Breast epithelium (tissue), 4 donors: Measurements from ENCODE around the gene YES1. TPM values are rescaled to one million over a fixed set of nuclear protein-coding genes. Genes with fewer than 3 reads are reported as not detected.

Experiments used
- DNase-seq, 2 donors: peaks; one replicate each; pipeline ENCODE4 v3.0.0-alpha.2; 2019; ENCODE audit warnings: low spot score in 2 of 2
- H3K27ac ChIP-seq, 2 donors: fragments of 200-600 bp; sonication (generic) in 1 of 2; one replicate each; pipeline ENCODE4 v1.5.1; 2016 to 2019; ENCODE audit warnings: mild to moderate bottlenecking in 1 of 2
- H3K27me3 ChIP-seq, 2 donors: fragments of 200-600 bp; sonication (generic) in 1 of 2; one replicate each; pipeline versions ENCODE4 v1.5.1 to v1.6.0; 2017 to 2019; ENCODE audit warnings: control low read depth in 1 of 2, mild to moderate bottlenecking in 1 of 2
- H3K36me3 ChIP-seq: fragments of 200-600 bp; one replicate; pipeline ENCODE4 v1.5.1; 2019
- H3K4me1 ChIP-seq, 2 donors: fragments of 200-600 bp; sonication (generic); one replicate each; pipeline ENCODE4 v1.5.1; 2016 to 2019; ENCODE audit warnings: control low read depth in 1 of 2
- H3K4me3 ChIP-seq, 3 donors: fragments of 200-600 bp; sonication (generic); 1 replicate in 2 of 3; 2 replicates in 1 of 3; pipeline ENCODE4 v1.5.1; 2016 to 2019; ENCODE audit warnings: mild to moderate bottlenecking in 3 of 3, moderate library complexity in 2 of 3
- H3K9me3 ChIP-seq, 2 donors: fragments of 200-600 bp; sonication (generic) in 1 of 2; one replicate each; pipeline ENCODE4 v1.5.1; 2016 to 2019; ENCODE audit warnings: control low read depth in 1 of 2
- POLR2A ChIP-seq: fragments of 450-650 bp; IDR thresholded peaks from one replicate; pipeline ENCODE4 v1.6.1; 2016; ENCODE audit warnings: antibody characterized with exemption, mild to moderate bottlenecking, moderate library complexity
- POLR2AphosphoS5 ChIP-seq, 3 donors: sonication (generic); formaldehyde crosslinking; IDR thresholded peaks; one replicate each; pipeline ENCODE4 v1.6.1; 2017; ENCODE audit warnings: antibody characterized with exemption in 3 of 3
- intact Hi-C: fragments of 100-400 bp; cut with DNase I; formaldehyde crosslinking; loops from one replicate; pipeline ENCODE4 v1.15.1; 2023; ENCODE audit warnings: low total_unique reads
- total RNA-seq, 3 donors: library from RNA; depleted of rRNA; stranded (reverse); fragments of >200 nt; gene quantifications; one replicate each; pipeline ENCODE4 v1.1.0, GENCODE V29; 2016
- TF ChIP-seq, protein P1 (sequence below), 3 donors: fragments of 450-650 bp; IDR thresholded peaks; one replicate each; pipeline ENCODE4 v1.5.1; 2016 to 2017; ENCODE audit warnings: antibody characterized with exemption in 3 of 3, mild to moderate bottlenecking in 3 of 3, moderate library complexity in 3 of 3

YES1 gene
- total RNA-seq, 3 donors from 2014 or later, result 108 to 150 (median 136) TPM

DNA sequence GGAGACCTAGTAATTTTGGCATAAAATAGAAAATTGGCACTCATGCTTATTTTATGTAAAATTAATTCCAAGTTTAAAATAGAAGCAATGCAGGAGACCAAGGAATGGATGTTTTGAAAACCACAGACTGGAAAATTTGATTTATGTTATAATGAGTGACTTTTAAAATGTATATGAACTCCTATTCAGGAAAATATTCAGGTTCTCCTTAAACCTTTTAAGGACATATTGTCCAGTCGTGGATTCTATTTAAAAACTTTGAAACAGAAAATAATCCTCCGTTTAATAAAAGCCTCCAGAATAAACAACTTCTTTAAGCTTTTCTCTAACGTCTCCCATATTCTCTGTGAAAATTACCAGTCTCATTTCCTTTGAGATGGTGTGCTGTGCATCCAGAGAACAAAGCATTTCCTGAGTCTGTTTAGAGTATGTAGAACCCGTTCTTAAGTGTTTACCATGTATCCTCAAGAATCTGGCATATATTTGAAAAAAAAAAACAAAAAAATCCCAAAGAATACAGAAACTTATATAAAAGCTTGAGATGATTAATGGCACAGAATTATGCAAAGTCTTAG is 8.6 kb upstream of the YES1 start:
- no peak for TF ChIP-seq POLR2A
- TF ChIP-seq POLR2AphosphoS5 (IDR thresholded peaks at IDR 0.05), result no peak
- TF ChIP-seq, protein P1, sequence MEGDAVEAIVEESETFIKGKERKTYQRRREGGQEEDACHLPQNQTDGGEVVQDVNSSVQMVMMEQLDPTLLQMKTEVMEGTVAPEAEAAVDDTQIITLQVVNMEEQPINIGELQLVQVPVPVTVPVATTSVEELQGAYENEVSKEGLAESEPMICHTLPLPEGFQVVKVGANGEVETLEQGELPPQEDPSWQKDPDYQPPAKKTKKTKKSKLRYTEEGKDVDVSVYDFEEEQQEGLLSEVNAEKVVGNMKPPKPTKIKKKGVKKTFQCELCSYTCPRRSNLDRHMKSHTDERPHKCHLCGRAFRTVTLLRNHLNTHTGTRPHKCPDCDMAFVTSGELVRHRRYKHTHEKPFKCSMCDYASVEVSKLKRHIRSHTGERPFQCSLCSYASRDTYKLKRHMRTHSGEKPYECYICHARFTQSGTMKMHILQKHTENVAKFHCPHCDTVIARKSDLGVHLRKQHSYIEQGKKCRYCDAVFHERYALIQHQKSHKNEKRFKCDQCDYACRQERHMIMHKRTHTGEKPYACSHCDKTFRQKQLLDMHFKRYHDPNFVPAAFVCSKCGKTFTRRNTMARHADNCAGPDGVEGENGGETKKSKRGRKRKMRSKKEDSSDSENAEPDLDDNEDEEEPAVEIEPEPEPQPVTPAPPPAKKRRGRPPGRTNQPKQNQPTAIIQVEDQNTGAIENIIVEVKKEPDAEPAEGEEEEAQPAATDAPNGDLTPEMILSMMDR (IDR thresholded peaks at IDR 0.05), result no peak
- Histone ChIP-seq H3K9me3 (no peaks in the 10 kb centered on the region), H3K27ac (no peak overlapping the region), H3K4me1 (no peaks in the 10 kb centered on the region), H3K36me3 (no peaks in the 10 kb centered on the region), H3K27me3 (no peaks in the 10 kb centered on the region), H3K4me3 (no peak overlapping the region)
- no peak for DNase-seq
- intact Hi-C loops, result no loop called here

DNA sequence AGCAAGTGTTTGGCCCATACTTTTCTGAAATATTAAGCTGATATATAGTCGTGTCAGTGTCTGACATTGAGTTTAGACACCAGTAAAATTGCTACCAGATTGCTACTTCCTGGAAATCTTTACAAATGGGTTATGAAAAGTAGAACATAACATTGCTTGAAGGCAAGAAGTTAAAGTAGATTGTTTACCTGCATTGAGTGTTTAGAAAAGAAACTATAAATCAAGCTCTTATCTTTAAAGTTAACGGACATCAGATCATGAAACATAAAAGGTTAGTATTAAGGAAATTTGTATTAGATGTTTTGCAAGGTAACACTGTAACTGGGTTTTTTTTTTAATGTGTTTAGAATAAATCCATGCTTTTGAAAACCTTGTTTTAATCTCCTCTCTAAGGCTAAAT is 4.8 kb upstream of the YES1 start:
- TF ChIP-seq, protein P1 (IDR thresholded peaks at IDR 0.05), result no peak
- TF ChIP-seq POLR2A (no peak), POLR2AphosphoS5 (IDR thresholded peaks at IDR 0.05) (no peak)
- intact Hi-C loops, result no loop called here

DNA sequence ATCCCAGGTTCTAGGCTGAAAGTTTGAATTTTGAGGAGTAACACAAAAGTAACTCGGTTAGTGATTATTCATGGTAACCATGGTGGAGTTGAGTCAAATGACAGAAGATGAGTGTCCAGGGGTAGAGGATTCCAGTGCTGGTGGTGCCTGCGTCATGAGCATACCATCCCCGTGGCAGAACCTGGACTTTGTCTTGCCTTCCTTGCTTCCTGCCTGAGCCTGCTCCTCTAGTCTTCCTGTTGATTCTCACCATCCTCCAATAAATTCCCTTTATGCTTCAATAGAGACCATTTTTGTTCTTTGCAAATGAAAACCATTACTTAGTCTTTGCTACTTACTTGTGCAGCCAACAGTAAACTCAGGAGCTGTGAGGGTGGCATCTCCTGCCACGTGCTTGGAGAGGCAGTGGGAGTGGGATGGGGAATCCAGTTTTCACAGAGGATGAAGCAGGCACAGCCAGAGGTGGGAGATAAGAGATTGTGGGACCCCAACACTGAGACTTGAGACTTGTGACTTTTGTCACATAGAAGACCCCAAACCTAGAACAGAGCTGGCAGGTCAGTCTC is 4.1 kb upstream of the YES1 start:
- no peak overlapping the region for H3K27ac ChIP-seq
- TF ChIP-seq POLR2A (no peak), POLR2AphosphoS5 (IDR thresholded peaks at IDR 0.05) (no peak)
- TF ChIP-seq, protein P1 (IDR thresholded peaks at IDR 0.05), result no peak

More for the DNA sequence above, 4.8 kb upstream of the YES1 start:
- H3K27ac ChIP-seq, result no peak overlapping the region
- no peaks in the 10 kb centered on the region for H3K36me3 ChIP-seq
- H3K27me3 ChIP-seq, result no peaks in the 10 kb centered on the region
- H3K4me1 ChIP-seq, result no peaks in the 10 kb centered on the region
- DNase-seq, result no peak
- H3K9me3 ChIP-seq, result no peaks in the 10 kb centered on the region
- H3K4me3 ChIP-seq, result no peak overlapping the region

DNA sequence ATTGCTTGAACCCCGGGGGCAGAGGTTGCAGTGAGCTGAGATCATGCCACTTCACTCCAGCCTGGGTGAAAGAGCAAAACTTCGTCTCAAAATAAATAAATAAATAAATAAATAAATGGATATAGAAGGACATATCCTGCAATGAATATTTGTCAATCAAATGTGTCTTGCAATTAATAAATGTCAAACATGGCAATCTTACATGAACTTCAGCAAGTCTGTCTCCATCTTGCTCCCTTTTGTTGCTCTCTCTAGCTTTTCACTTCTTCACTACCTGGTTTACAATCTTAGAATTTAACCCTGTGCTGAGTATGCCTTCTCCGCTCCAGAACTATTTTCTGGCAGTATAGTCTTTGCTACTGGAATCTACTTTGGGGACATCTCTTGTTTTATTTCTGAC is 3.3 kb upstream of the YES1 start:
- H3K27ac ChIP-seq, result no peak overlapping the region
- H3K36me3 ChIP-seq, result no peaks in the 10 kb centered on the region
- intact Hi-C loops, result no loop called here
- H3K9me3 ChIP-seq, result no peaks in the 10 kb centered on the region
- no peak overlapping the region for H3K4me3 ChIP-seq
- DNase-seq, result no peak
- H3K27me3 ChIP-seq, result no peaks in the 10 kb centered on the region
- TF ChIP-seq POLR2AphosphoS5 (IDR thresholded peaks at IDR 0.05), result no peak
- TF ChIP-seq, protein P1 (IDR thresholded peaks at IDR 0.05), result no peak
- TF ChIP-seq POLR2A, result no peak
- H3K4me1 ChIP-seq, result peaks cover 0 to 4% of the 10 kb centered on the region in 2 donors

More for the DNA sequence above, 4.1 kb upstream of the YES1 start:
- Histone ChIP-seq H3K4me1 (no peaks in the 10 kb centered on the region), H3K36me3 (no peaks in the 10 kb centered on the region), H3K9me3 (no peaks in the 10 kb centered on the region), H3K27me3 (no peaks in the 10 kb centered on the region), H3K4me3 (no peak overlapping the region)
- intact Hi-C loops, result no loop called here
- DNase-seq, result no peak

DNA sequence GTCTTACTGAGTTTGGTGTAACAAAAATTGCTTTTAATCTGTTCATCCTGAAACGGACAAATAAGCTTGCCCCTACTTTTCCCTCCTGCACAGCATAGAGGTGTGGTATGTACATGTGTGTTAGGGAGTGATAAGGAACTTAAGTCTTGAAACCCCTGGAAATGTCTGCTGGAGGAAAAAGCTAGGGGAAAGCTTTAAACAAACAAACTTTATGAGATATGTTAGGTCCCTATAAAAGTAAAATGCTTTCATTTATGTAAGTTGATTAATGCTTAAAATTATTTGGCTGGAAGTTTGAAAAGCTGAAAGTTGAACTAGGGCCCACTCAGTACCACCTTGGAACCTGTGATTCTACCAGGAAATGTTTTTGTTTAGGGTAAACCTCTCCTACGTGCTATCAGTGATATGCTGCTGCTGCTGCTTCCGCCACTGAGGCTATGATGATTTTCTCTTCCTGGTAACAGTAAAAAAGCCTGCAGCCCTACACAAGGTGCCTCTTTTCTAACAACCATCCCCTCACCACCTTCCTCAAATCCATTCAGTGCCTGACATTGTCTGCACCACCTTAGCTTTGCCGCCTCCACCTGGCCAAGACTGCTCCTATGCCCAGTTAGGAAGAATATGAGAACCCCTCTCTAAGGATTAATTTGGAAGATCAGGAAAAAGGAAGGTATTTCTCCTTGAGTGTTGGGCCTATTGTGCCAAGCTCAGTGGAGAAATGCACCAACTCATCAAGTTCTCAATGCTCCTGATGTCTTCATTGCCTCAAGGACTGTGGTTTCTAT is 2.5 kb upstream of the YES1 start:
- DNase-seq, result no peak
- no peaks in the 10 kb centered on the region for H3K27me3 ChIP-seq
- H3K27ac ChIP-seq, result no peak overlapping the region
- no peaks in the 10 kb centered on the region for H3K36me3 ChIP-seq
- no peaks in the 10 kb centered on the region for H3K9me3 ChIP-seq
- no peak overlapping the region for H3K4me3 ChIP-seq
- H3K4me1 ChIP-seq, result peaks cover 0 to 4% of the 10 kb centered on the region in 2 donors
- TF ChIP-seq POLR2A, result no peak
- TF ChIP-seq POLR2AphosphoS5 (IDR thresholded peaks at IDR 0.05), result no peak
- TF ChIP-seq, protein P1 (IDR thresholded peaks at IDR 0.05), result no peak
- intact Hi-C loops, result no loop called here
